ENCODE results near the gene SP140.

- TF ChIP-seq ZNF274 (IDR thresholded peaks at IDR 0.05; ENCODE audit: low read depth, low read length) (no peak), YY1 (IDR thresholded peaks at IDR 0.05; ENCODE audit: insufficient read depth, insufficient read length) (no peak)
Observed at GRCh38 chr2:230250231-230250630, 24.7 kb downstream of the SP140 start.

Measured in NT2/D1 (cell line).